ENCODE results near the gene EIF3B. TPM values are rescaled to one million over a fixed set of nuclear protein-coding genes. Genes with fewer than 3 reads are reported as not detected.

EIF3B gene
- total and polyA plus RNA-seq, 2 of the 4 experiments (the other 2 are of a cell fraction), result 105 to 201 TPM

DNA sequence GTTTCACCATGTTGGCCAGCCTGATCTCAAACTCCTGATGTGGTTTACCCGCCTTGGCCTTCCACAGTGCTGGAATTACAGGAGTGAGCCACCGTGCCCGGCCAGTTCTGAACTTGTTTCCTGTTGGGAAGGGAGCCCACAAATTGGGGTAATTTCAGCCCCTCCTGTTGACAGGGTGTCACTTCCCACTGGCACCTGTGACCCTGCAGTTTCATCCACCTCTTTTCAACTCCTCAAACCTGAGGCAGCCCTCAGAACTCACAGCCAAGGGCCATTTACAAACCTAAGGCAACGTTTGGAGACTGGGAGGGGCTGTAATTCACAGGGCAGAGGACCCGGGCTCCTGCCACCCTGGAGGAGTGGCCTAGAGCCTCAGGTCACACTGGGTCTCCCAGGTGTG is 26.6 kb downstream of the EIF3B start:
- H4K20me1 ChIP-seq (ENCODE audit: insufficient read depth, low read length), result peaks cover 30% of the 10 kb centered on the region

More for the DNA sequence above, 26.6 kb downstream of the EIF3B start:
- peaks cover 59% of the 10 kb centered on the region for H3K36me3 ChIP-seq (ENCODE audit: control insufficient read depth, insufficient read depth, low read length)
- no peak for TF ChIP-seq CHD1 (IDR thresholded peaks at IDR 0.05; ENCODE audit: low read depth, low read length)
- no peak for TF ChIP-seq POLR2A (IDR thresholded peaks at IDR 0.05; ENCODE audit: low read depth, low read length)
- TF ChIP-seq NFE2L2 (IDR thresholded peaks at IDR 0.05; ENCODE audit: low read depth, low read length), result no peak
- TF ChIP-seq, protein P1, sequence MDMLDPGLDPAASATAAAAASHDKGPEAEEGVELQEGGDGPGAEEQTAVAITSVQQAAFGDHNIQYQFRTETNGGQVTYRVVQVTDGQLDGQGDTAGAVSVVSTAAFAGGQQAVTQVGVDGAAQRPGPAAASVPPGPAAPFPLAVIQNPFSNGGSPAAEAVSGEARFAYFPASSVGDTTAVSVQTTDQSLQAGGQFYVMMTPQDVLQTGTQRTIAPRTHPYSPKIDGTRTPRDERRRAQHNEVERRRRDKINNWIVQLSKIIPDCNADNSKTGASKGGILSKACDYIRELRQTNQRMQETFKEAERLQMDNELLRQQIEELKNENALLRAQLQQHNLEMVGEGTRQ (IDR thresholded peaks at IDR 0.05; ENCODE audit: low read depth, low read length), result no peak
- intact Hi-C loops (cut with micrococcal nuclease), result no loop called here
- H3K9me1 ChIP-seq (ENCODE audit: insufficient read depth, low read length), result peaks cover 3% of the 10 kb centered on the region; the same call in 1 of the 2 replicates
- H3K56ac ChIP-seq (ENCODE audit: extremely low read depth, insufficient read depth, low read length), result no peak overlapping the region
- POLR2A ChIA-PET (ENCODE audit: unreplicated experiment), result no interaction called here
- H3K27ac ChIP-seq (ENCODE audit: insufficient read depth, low read length), result no peak overlapping the region
- CTCF ChIA-PET, result no interaction called here
- no peak overlapping the region for H3K18ac ChIP-seq (ENCODE audit: low read depth, low read length)
- H3K9ac ChIP-seq (ENCODE audit: low read depth, low read length), result no peak overlapping the region
- H2AK9ac ChIP-seq (replicated peaks; ENCODE audit: low read depth, low read length, poor library complexity), result no peak overlapping the region
- BruUV-seq (replicated peaks), result no TSS peak
- H4K91ac ChIP-seq (ENCODE audit: insufficient read depth, low read depth, low read length), result no peak overlapping the region
- no peak overlapping the region for H2AK5ac ChIP-seq (ENCODE audit: low read depth, low read length)
- no peak overlapping the region for H2BK20ac ChIP-seq (ENCODE audit: low read depth, low read length)
- no peak overlapping the region for H3K4me3 ChIP-seq (ENCODE audit: insufficient read depth, low read depth, low read length)
- H2BK120ac ChIP-seq (ENCODE audit: low read depth, low read length), result no peak overlapping the region
- H3K23ac ChIP-seq (ENCODE audit: low read depth, low read length), result no peak overlapping the region
- no peak for DNase-seq
- no peak for ATAC-seq (ENCODE audit: low read depth)
- no peak overlapping the region for H4K5ac ChIP-seq (ENCODE audit: low read depth, low read length)
- H3K9me3 ChIP-seq (ENCODE audit: control insufficient read depth, insufficient read depth, low read length), result no peaks in the 10 kb centered on the region
- no peak overlapping the region for H4K8ac ChIP-seq (ENCODE audit: low read depth in 2 of 2, low read length in 2 of 2)
- no peaks in the 10 kb centered on the region for H3K4me1 ChIP-seq (ENCODE audit: control insufficient read depth, insufficient read depth, low read length)
- 64% methylated on average over 3 of the region's 5 CpGs; no CpG with 5 or more reads in 1 of the 2 experiments for WGBS, 2 experiments (ENCODE audit: extremely low coverage in 2 of 2, insufficient read length in 1 of 2)
- dilution Hi-C loops (cut with HindIII; ENCODE audit: low sequenced_read_pairs, unreplicated experiment), result no loop called here
- H2AFZ ChIP-seq (replicated peaks; ENCODE audit: low read length, poor library complexity), result no peak overlapping the region
- H2BK5ac ChIP-seq (ENCODE audit: low read depth, low read length, poor library complexity, severe bottlenecking), result no peak overlapping the region
- H3K27me3 ChIP-seq (ENCODE audit: control insufficient read depth, insufficient read depth, low read length), result no peaks in the 10 kb centered on the region
- no peak overlapping the region for H3K4me2 ChIP-seq (ENCODE audit: low read depth, low read length)
- H3K4ac ChIP-seq (ENCODE audit: low read depth, low read length), result no peak overlapping the region
- in situ Hi-C loops (cut with MboI; ENCODE audit: low sequenced_read_pairs), result no loop called here
- H3K14ac ChIP-seq (replicated peaks; ENCODE audit: low read depth, low read length), result no peak overlapping the region
- H3K79me1 ChIP-seq (ENCODE audit: low read depth in 1 of 2, low read length in 2 of 2), result peaks cover 12 to 30% of the 10 kb centered on the region in 2 experiments
- no peak overlapping the region for H2BK15ac ChIP-seq (ENCODE audit: low read depth, low read length)
